GOT3 (cell line): ENCODE data around the gene ZNF44.
A peak's percentile ranks its signal among the peaks of the same experiment; 100 is the strongest.
"Not testable (repeated sequence)": the region's sequence is repeated elsewhere in the genome, so short reads cannot be mapped to it uniquely, and the experiment has no call there.

Experiments used
- DNase-seq: peaks from one replicate; lab custom pipeline; 2025; ENCODE audit warnings: mixed read lengths; lab: John Stamatoyannopoulos, UW

The ZNF44 gene

GRCh38 chr19:12294249-12295158, at the start of gene ZNF44:
ZNF44 (minus strand) TSS chr19:12294883; CDS start chr19:12294694, 189 bp downstream.
- DNase-seq: peak; percentile 74

GRCh38 chr19:12333162-12334159, 38.8 kb upstream of the ZNF44 start, which contains the start of gene ZNF563:
ZNF563 (minus strand) TSS chr19:12333633; CDS start chr19:12333482, 151 bp downstream.
- peak; percentile 83 for DNase-seq

- no peak for DNase-seq
These were observed 36.7 kb upstream of the ZNF44 start for GRCh38 chr19:12331211-12331941.

- no peak for DNase-seq
These were observed 35.7 kb upstream of the ZNF44 start for GRCh38 chr19:12330340-12330739.

- DNase-seq: no peak
These were observed 31.0 kb upstream of the ZNF44 start for GRCh38 chr19:12325690-12326089.

- no peak for DNase-seq
These were observed 24.2 kb upstream of the ZNF44 start for GRCh38 chr19:12318782-12319413.

- DNase-seq: no peak
These were observed 19.9 kb upstream of the ZNF44 start for GRCh38 chr19:12314553-12314952.

- DNase-seq: not testable (repeated sequence)
These were observed 14.2 kb upstream of the ZNF44 start for GRCh38 chr19:12308891-12309290.

- DNase-seq: no peak
These were observed 508 bp upstream of the ZNF44 start for GRCh38 chr19:12295191-12295590.

- no peak for DNase-seq
These were observed 870 bp downstream of the ZNF44 start for GRCh38 chr19:12293777-12294248.

- DNase-seq: no peak
These were observed 5.0 kb downstream of the ZNF44 start for GRCh38 chr19:12289790-12290065.

- no peak for DNase-seq
These were observed 6.7 kb downstream of the ZNF44 start for GRCh38 chr19:12287958-12288500.

- no peak for DNase-seq
These were observed 10.1 kb downstream of the ZNF44 start for GRCh38 chr19:12284631-12285030.

- DNase-seq: no peak
These were observed 10.5 kb downstream of the ZNF44 start for GRCh38 chr19:12284226-12284625.

- no peak for DNase-seq
These were observed 16.0 kb downstream of the ZNF44 start for GRCh38 chr19:12278713-12279112.

- no peak for DNase-seq
These were observed 21.4 kb downstream of the ZNF44 start for GRCh38 chr19:12272980-12273901.

GRCh38 chr19:12272386-12272785, 22.3 kb downstream of the ZNF44 start:
- DNase-seq: no peak

GRCh38 chr19:12270854-12271253, 23.8 kb downstream of the ZNF44 start:
- no peak for DNase-seq

GRCh38 chr19:12265921-12266704, 28.6 kb downstream of the ZNF44 start:
- DNase-seq: no peak
